SU-DHL-6 (cell line): Measurements from ENCODE around the gene ITPKB.
A peak's percentile ranks its signal among the peaks of the same experiment; 100 is the strongest.

Experiments used
- H2AFZ ChIP-seq: fragments of 200-600 bp; sonication (generic); 2 replicates; pipeline ENCODE4 v1.6.1; 2014; ENCODE audit warnings: low read depth, mild to moderate bottlenecking, moderate library complexity, mixed read lengths, antibody characterized with exemption, low read length; ENCODE audit not compliant: severe bottlenecking
- H3F3A ChIP-seq: fragments of 200-600 bp; shearing (Covaris generic); 2 replicates; pipeline ENCODE4 v1.6.0; 2016; ENCODE audit warnings: antibody characterized with exemption, mild to moderate bottlenecking; ENCODE audit not compliant: insufficient read depth
- H3K27ac ChIP-seq: fragments of 200-600 bp; sonication (generic); 2 replicates; pipeline ENCODE4 v1.5.1; 2016; ENCODE audit warnings: low read depth, mild to moderate bottlenecking, low read length, moderate library complexity, mixed read lengths
- H3K27me3 ChIP-seq: fragments of 200-600 bp; sonication (generic), shearing (Covaris generic); 2 replicates; pipeline ENCODE4 v1.6.0; 2014; ENCODE audit warnings: mild to moderate bottlenecking, low read length
- H3K36me3 ChIP-seq: fragments of 200-600 bp; sonication (generic); 2 replicates; pipeline ENCODE4 v1.6.1; 2014; ENCODE audit warnings: mild to moderate bottlenecking, low read length, mixed read lengths
- H3K4me2 ChIP-seq: fragments of 300-600, 200-600 bp; shearing (Covaris generic), sonication (generic); 2 replicates; pipeline ENCODE4 v1.6.0; 2014; ENCODE audit warnings: low read length, low read depth, mild to moderate bottlenecking; ENCODE audit not compliant: poor library complexity, severe bottlenecking
- H3K4me3 ChIP-seq: fragments of 200-600 bp; sonication (generic); 2 replicates; pipeline ENCODE4 v1.5.1; 2014; ENCODE audit warnings: antibody characterized with exemption, low read length, mild to moderate bottlenecking, mixed read lengths; ENCODE audit not compliant: insufficient read depth, poor library complexity, severe bottlenecking
- H3K79me2 ChIP-seq: fragments of 200-600 bp; sonication (generic); 2 replicates; pipeline ENCODE4 v1.6.1; 2014; ENCODE audit warnings: mild to moderate bottlenecking, low read length, moderate library complexity; ENCODE audit not compliant: insufficient read depth
- H3K9ac ChIP-seq: fragments of 200-600 bp; sonication (generic); 2 replicates; pipeline ENCODE4 v1.7.0; 2014; ENCODE audit warnings: mild to moderate bottlenecking, low read length
- H3K9me2 ChIP-seq: fragments of 200-600 bp; sonication (generic); replicated peaks from 2 replicates; pipeline ENCODE4 v1.6.1; 2014; ENCODE audit warnings: low read length; ENCODE audit not compliant: insufficient read depth
- H3K9me3 ChIP-seq: fragments of 200-600 bp; sonication (generic); 2 replicates; pipeline ENCODE4 v1.6.1; 2014; ENCODE audit warnings: low read length, mixed read lengths; ENCODE audit not compliant: insufficient read depth
- H4K20me1 ChIP-seq: fragments of 200-600 bp; sonication (generic); 2 replicates; pipeline ENCODE4 v1.6.1; 2014; ENCODE audit warnings: low read depth, mild to moderate bottlenecking, antibody characterized with exemption, low read length, moderate library complexity, mixed read lengths
- CTCF ChIP-seq: fragments of 200-600 bp; sonication (generic); IDR thresholded peaks from one replicate; pipeline ENCODE4 v1.5.1; 2017; ENCODE audit warnings: antibody characterized with exemption, mild to moderate bottlenecking, low read length, moderate library complexity; ENCODE audit not compliant: insufficient read depth, poor library complexity, severe bottlenecking
- EZH2phosphoT487 ChIP-seq: fragments of 200-600 bp; sonication (generic), shearing (Covaris generic); conservative IDR thresholded peaks from 2 replicates; pipeline ENCODE4 v1.6.1; 2018; ENCODE audit warnings: mild to moderate bottlenecking, antibody characterized with exemption, low read length, moderate library complexity, mixed read lengths

ITPKB gene

GRCh38 chr1:226671277-226671676, 67.8 kb downstream of the ITPKB start:
- no peaks in the 10 kb centered on the region for H3K27me3 ChIP-seq
- H3K9me2 ChIP-seq: no peaks in the 10 kb centered on the region
- H3K79me2 ChIP-seq: peaks cover 25% of the 10 kb centered on the region; the same call in 1 of the 2 replicates
- H3K4me2 ChIP-seq: peak overlapping the region; percentile 34
- no peak overlapping the region for H3K4me3 ChIP-seq
- H3K9me3 ChIP-seq: no peaks in the 10 kb centered on the region
- H3K9ac ChIP-seq: peak overlapping the region; percentile 26; the same call in 1 of the 2 replicates
- TF ChIP-seq CTCF (no peak), EZH2phosphoT487 (no peak)
- H3F3A ChIP-seq: peaks cover 32% of the 10 kb centered on the region
- no peaks in the 10 kb centered on the region for H4K20me1 ChIP-seq
- peak overlapping the region; percentile 69 for H3K27ac ChIP-seq
- no peak overlapping the region for H2AFZ ChIP-seq
- H3K36me3 ChIP-seq: no peaks in the 10 kb centered on the region

GRCh38 chr1:226670073-226670472, 69.0 kb downstream of the ITPKB start:
- Histone ChIP-seq H3K9me2 (no peaks in the 10 kb centered on the region), H3K4me3 (no peak overlapping the region), H3K9me3 (no peaks in the 10 kb centered on the region), H3K79me2 (peaks cover 28% of the 10 kb centered on the region; the same call in 1 of the 2 replicates), H3K27ac (peak overlapping the region; percentile 69; the same call in 1 of the 2 replicates), H4K20me1 (no peaks in the 10 kb centered on the region), H3K27me3 (no peaks in the 10 kb centered on the region), H3K4me2 (no peak overlapping the region), H3K36me3 (no peaks in the 10 kb centered on the region), H3F3A (peaks cover 20% of the 10 kb centered on the region), H3K9ac (no peak overlapping the region), H2AFZ (no peak overlapping the region)
- TF ChIP-seq EZH2phosphoT487 (no peak), CTCF (no peak)

DNA sequence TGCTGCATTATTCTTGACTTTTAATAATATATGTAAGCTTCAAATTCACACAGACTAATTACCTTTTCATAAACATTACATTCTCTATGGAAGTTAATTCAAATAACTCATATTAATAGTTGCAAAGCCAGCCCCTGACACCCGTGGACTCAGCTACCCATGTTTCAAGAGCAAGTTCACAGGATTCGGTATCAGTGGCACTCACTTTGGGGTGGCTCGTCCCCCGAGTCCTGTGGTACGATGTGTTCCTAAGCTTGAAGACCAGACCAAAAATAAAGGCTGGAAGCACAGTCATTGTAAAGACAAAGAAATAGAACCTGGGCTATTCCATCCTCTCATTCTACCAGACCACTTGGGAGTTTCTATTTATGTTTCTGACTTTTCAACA, 70.9 kb downstream of the ITPKB start:
- TF ChIP-seq CTCF (no peak), EZH2phosphoT487 (no peak)
- H3K9me2 ChIP-seq: no peaks in the 10 kb centered on the region
- 0 out of 2 replicates have a peak overlapping the region, but pooled peaks have one; percentile 6 for H3K27ac ChIP-seq
- H3K9ac ChIP-seq: no peak overlapping the region
- H2AFZ ChIP-seq: no peak overlapping the region
- peaks cover 28% of the 10 kb centered on the region; the same call in 1 of the 2 replicates for H3K79me2 ChIP-seq
- H3K27me3 ChIP-seq: no peaks in the 10 kb centered on the region
- H4K20me1 ChIP-seq: no peaks in the 10 kb centered on the region
- H3K4me2 ChIP-seq: no peak overlapping the region
- peaks cover 23% of the 10 kb centered on the region for H3F3A ChIP-seq
- no peak overlapping the region for H3K4me3 ChIP-seq
- H3K36me3 ChIP-seq: no peaks in the 10 kb centered on the region
- no peaks in the 10 kb centered on the region for H3K9me3 ChIP-seq
